Bronchus fibroblast of lung (primary cell): ENCODE results near the gene TNFAIP3. TPM values are rescaled to one million over a fixed set of nuclear protein-coding genes. Genes with fewer than 3 reads are reported as not detected.

ENCODE experiments used
- total RNA-seq: library from RNA; depleted of rRNA; stranded (reverse); fragments of >200 nt; gene quantifications from 2 replicates; pipeline ENCODE4 v1.2.3, GENCODE V29; 2015

The TNFAIP3 gene
- total RNA-seq, result 3.4 and 4.8 TPM in 2 replicates

DNA sequence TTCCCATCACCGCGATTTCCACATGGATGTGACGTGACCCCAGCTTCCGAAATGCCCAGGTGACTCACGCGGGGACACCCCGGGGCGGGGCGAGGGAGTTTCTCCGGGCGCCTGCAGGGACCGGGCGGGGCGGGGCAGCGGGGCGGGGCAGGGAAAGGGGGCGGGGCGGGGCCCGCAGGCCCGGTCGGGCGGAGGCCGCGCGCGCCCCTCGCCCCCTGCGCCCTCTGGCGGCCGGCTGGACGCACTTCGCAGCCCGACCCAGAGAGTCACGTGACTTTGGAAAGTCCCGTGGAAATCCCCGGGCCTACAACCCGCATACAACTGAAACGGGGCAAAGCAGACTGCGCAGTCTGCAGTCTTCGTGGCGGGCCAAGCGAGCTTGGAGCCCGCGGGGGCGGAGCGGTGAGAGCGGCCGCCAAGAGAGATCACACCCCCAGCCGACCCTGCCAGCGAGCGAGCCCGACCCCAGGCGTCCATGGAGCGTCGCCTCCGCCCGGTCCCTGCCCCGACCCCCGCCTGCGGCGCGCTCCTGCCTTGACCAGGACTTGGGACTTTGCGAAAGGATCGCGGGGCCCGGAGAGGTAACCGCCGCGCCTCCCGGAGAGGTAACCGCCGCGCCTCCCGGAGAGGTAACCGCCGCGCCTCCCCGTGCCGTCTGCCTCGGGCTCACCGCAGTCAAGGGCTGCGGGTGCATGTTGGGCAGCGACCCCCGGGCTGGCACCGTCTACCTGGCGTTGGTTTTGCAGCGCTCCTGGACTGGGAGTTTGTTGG is at the start of gene TNFAIP3:
Gene TNFAIP3, plus strand, starts transcription at position 346 of the 771 bp plus-strand sequence. CDS start 3,969 bp downstream, outside the sequence.

Other genes with a start within 250 kb of the TNFAIP3 start
- 33.6 and 38.5 TPM in 2 replicates for gene PERP, start 240.2 kb downstream of the TNFAIP3 start, total RNA-seq